ENCODE measurements around the gene NRAP.

Gene NRAP

DNA sequence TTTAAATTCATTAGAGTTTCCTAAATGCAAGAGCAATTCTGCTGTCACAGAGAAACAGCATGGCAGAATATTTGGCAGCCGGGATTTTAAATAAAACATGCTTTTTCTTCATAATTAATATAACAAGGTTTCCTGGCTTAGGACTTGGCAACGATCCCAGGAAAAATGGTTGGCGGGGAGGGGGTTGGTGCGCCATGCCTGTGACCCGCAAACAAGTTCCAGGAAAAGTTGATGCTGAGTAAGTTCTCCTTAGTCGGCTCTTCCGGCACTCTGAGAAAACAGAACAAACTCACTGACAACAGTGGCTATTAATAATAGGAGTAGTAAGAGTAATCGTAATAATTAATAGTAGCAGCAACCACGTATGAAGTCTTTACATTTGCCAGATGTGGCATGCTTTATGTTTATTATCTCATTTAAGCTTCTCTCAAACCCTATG lies 106.4 kb downstream of the NRAP start:
- DNase-seq, result no peak

DNA sequence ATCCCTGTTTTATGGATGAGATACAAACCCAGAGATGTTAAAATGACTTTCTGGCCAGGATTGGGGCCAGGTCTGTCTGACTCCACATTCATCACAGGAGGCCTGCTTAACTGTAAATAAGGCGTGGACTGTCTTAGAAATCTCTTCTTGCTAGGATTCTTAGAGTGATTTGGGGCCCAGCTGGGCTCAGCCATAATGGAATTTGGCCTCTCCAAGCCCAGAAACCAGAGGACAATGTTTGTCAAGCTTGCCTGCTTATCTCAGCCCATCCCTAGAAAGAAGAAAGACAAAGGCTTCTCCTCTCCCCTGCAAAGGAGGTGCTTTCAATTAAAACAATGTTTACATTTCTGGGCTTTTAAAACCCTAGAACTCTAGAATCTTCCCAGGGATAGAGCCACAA lies 108.1 kb downstream of the NRAP start:
- DNase-seq, result no peak

DNA sequence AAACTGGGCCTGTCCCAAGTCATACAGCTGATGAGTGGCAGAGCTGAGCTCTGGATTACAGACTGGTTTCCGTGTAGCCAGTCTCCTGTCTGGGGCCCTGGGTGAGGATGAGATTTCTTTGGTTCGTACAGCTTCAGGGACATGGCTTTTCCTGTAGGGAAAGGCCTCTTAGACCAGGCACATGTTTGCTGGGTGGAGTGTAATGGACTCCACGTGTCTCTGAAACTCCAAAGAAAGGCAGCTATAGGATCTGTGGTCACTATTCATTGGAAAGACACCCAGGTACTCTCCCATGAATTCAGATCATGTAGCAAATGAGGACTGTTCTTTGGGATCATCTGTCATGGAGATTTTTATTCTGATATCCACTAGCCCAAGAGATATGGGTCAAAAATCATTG lies 108.6 kb downstream of the NRAP start:
- DNase-seq, result no peak

DNA sequence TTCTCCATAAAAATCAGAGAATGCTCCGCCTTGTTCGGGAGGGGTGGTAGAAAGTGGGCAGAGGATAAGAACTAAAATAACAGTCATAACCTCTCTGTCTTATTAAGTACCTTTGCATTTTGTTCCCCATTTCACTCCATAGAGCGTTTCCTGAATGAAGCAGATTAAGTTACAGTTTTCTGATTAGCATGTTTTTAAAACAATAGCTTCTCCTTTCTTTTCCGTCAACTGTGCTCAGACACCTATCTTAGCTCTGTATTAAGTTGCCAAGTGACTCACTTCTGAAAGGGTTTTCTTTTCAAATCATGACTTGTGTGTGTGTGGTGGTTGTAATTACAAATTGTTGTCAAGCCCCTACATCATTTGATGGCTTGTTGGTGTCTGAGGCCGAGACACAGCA lies 109.6 kb downstream of the NRAP start:
- DNase-seq, result no peak

DNA sequence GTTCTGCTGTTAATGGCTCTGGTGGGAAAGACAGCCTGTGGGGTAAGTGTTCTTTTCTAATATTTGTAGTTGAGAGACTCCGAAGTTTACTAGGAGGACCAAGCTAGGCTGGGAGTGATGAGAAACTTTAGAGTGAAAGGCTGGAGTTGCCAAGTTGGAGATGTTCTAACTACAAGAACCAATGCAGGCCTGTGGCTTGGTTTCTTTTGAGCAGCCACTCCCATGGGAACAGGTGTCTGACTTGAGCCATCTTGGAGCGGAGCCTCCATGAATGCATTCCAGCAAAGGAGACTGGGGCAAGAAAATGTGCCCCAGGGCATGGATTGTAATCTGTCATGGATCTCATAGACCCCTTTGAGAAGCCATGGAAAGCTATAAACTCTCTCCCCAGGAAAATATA lies 110.7 kb downstream of the NRAP start:
- DNase-seq, result no peak

DNA sequence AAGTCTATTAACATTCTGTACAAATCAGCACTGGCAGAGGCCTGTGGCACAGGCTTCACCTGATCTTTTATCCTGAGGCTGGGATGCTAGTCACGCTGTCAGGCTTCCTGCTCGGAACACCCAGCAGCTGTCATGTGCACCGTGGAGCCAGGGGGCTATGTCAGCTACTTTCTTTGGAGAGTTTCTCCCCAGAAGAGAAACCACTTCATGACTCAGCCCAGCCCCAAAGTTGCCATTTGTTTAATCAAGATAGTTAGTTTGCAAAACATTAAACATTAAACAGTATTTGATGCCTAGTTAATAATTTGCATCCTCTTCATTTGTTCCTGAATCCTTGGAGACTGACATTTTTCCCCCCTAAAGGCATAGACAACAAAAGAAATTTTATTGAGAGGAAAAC lies 111.1 kb downstream of the NRAP start, which contains the start of gene HABP2:
Gene HABP2 (plus strand): TSS at position 353 of the 400 bp plus-strand sequence. CDS start 69 bp downstream, outside the sequence.
- DNase-seq, result no peak

DNA sequence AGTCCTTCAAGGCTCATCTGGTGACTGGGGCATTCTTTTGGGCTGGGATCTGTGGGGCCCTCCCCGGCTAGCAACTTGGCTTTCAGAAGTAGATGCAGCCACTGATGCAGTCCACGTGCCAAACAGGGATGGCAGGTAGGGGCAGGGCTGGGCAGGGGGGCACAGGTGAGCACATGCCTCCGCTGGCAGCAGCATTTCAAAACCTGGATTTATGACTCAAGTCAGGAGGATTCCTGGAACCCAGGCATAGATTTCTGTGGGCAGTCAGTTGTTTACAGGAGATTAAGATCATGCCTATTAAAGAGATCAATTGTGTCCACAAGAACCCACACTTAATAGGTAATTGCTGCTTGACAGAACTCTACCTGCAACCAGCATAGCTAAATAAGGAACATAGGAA lies 111.8 kb downstream of the NRAP start:
- DNase-seq, result no peak

DNA sequence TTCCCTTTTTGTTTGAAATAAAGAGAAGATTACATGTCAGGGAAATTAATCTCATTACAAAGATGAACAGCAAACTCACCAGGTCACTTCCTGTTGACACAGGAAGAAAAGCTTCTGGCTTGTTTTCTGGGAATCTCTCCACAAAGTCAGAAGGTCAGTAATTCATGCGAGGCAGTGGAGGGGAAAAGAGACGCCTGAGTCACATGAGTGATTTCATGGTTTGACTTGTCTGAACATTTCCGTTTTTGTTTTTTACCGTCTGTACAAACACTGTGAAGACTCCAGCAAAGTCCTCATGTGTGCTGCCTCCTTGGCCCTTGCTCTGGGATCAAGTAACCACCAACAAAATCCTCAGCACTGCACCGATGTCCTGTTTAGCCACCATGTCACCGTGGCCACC lies 113.5 kb downstream of the NRAP start:
- DNase-seq, result no peak

DNA sequence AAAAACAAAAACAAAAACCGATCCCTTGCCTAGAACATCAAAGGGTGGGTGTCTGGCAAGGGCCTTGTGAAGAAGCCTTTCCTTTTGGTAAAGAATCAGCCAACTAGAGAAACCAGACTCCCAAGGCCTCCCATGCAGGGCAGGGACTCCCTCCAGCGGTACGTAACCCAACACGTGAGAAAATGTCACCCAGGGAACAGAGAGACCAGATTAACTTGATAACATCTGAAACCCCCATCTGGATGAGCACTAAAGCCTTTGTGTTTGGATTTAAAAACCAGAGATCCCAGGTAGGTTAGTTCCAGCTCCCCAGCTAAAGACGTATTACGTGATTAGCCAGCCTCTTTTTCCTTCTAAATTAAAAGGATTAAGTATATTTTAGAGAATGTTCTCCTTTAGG lies 114.0 kb downstream of the NRAP start:
- DNase-seq, result no peak

DNA sequence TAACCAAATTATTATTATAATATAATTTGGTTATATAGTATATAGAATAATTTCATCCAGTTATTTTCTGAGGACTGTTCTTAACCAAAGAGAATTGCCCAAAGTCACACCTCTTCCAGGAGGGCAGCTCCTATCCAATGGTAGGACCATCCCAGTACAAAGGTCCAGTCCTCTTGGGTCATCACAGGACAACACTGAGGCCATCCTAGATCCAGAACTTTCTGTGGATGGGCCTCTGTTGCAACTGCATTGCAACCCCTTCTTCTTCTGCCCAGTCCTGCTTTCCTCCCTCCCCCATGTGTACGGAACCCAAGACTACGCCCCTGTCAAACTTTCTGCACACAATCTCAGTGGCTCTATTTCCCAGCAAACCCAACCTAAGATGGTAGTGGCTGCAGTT lies 116.4 kb downstream of the NRAP start:
- no peak for DNase-seq

DNA sequence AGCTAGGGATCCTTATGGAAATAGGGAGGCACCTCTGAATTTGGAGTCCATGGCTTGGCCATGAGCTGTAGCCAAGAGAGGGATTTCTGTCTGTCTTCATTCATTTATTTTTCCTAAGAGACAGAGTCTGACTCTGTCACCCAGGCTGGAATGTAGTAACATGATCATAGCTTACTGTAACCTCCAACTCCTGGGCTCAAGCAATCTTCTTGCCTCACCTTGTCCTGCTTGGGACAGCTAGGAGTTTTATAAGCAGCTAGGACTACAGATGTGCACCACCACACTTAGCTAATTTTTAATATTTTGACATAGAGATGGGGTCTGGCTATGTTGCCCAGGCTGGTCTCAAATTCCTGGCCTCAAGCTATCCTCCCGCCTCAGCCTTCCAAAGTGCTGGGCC lies 119.4 kb downstream of the NRAP start:
- no peak for DNase-seq

DNA sequence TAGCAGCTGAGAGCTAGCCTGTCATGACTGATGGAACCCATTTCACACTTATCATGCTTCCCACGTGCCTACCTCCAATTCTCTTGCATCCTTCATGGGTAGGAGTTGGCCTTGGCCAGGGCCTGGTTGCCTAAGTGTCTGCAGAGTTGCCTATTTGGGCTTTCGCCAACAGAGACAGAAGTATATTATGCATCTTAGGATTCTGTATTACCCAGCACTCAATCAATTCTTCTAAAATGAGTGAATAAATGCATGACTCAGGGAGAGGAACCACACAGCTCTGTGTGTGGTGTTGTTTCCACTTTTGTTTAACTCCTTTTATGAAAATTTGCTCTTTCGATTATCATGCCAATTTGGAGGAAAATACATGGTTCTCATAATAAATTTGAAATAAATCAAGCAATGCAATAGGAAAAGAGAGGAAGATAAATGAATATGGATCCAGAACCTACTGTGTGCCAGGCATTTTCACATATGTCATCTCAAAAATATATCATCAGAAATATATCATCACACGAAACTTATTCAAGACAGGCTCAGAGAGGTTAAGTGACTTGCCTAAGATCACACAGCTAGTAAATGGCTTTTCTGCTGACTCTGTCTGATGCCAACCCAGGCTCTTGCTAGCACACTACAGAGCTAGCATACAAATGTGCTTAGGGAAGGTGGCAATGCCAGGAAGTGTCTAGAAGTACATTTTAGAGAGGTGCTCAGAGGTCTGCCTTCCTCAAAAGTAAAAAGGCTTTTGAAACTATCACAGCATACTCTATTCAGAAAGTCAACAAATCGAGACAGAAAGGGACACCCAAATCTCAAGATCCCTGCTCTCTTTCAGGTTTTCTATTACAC lies 120.5 kb downstream of the NRAP start:
- DNase-seq, result no peak

DNA sequence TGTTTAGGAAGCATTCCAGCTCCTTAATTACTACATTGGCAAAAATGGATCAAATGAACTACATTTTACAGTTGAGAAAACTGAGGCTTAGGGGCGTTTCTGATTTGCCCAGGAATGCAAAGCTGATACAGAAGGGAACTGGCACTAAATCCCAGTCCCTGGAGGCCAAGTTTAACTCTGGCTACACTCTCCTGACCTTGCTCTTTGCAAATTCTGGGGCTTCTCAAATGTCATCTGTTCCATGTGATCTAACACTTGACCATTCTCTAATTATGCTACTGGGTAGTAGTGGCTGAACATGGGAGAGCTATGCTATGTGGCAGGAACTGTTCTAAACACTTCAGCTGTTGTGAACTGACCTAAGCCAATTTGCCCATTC lies 122.3 kb downstream of the NRAP start:
- DNase-seq, result no peak

DNA sequence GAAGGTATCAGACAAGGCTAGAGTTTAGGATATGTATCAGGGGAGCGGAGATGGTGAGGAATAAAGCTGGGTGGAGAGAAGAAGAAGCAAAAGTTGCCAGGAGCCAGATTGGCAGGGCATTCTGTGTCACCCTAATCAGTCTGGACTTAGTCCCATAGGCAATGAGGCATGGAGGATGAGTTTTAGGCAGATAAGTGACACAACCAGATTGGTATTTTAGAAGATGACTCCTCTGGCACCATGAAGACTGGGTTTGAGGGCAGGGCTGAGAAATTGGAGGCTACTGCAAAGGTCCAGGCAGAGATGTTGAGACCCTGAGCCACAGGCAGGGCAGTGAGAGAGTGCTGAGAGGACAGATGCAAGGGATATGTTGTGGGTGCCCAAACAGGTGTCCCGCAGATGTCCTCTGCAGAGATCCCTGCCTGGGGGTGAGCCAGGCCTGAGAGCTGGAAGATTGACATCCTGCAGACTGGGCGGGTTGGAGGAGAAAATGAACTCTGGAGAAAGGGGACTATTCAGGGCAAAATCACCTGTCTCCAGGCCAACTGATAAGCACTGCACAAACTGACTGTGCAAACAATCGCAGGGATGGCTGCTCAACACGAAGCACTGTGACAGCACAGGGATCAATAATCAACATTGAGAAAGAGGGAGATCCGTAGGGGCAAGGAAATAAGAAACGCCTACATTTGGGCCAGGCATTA lies 122.8 kb downstream of the NRAP start:
- DNase-seq, result no peak

DNA sequence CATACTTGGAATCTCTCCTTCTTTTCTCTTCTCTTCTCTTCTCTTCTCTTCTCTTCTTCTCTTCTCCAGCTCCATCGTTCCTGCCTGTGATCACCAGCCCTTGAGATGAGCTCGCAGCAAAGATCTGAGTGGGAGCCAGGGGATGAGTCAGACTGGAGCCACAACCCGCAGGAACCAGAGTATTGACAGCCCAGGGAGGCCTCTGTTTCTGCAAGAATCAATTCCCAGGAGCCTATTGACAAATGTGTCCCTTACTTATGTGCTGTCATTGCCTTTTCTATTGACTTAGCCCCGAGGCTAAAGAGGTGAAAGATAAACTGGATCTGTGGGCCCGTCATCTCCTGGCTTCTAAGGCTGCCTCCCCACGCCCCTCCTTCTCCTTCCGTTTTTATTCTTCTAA lies 124.1 kb downstream of the NRAP start:
- DNase-seq, result no peak
